ENCODE data around the gene HDAC4. TPM values are rescaled to one million over a fixed set of nuclear protein-coding genes. Genes with fewer than 3 reads are reported as not detected.

The HDAC4 gene
- total and polyA plus RNA-seq, 3 donors from 2014 or later: 29.0 to 67.5 (median 58.7) TPM

DNA sequence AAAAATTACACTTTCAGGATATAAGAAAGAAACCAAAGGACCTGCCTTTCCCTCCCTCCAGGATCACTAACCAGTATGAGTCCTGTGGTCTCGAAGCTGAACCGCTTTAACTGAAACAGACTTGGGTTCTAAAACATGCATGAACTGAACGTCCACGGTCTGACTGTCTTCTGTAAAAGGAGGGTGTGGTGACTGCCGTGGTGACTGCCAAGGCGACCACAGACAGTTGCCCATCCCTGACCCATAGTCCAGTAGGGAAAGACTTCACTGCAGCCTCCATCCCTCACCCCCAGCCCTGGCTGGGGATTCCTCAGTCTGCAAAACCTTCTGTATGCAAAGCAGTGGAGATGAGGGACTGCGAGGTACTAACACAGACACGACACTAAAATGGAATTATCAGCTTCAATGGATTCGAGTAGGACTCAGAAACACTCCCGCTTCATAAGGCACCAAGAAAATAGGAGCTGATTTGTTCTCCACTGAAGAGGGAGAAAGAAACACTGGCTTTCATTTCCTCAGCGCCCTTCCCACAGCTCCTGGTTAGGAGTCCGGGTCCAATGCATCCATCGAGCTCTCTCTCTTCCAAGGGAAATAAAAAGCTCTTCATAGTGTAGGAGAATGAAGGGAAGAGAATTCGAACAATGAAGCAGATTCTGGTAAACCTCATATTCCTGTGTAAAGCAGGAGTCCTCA is 197.2 kb downstream of the HDAC4 start:
- H3K27me3 ChIP-seq: no peaks in the 10 kb centered on the region
- peaks cover 14% of the 10 kb centered on the region for H3K4me1 ChIP-seq
- WGBS, 2 donors: 92 to 93% methylated on average over 14 of the region's 14 CpGs
- H3K27ac ChIP-seq: no peak overlapping the region
- no peaks in the 10 kb centered on the region for H3K36me3 ChIP-seq (ENCODE audit: low read depth, missing control alignments)
- no peaks in the 10 kb centered on the region for H3K9me3 ChIP-seq
- DNase-seq: no peak
- H3K4me3 ChIP-seq: no peak overlapping the region
- intact Hi-C loops (cut with DNase I; ENCODE audit: low total_unique reads): no loop called here
- TF ChIP-seq POLR2A (IDR thresholded peaks at IDR 0.05): no peak
- TF ChIP-seq, protein P1, sequence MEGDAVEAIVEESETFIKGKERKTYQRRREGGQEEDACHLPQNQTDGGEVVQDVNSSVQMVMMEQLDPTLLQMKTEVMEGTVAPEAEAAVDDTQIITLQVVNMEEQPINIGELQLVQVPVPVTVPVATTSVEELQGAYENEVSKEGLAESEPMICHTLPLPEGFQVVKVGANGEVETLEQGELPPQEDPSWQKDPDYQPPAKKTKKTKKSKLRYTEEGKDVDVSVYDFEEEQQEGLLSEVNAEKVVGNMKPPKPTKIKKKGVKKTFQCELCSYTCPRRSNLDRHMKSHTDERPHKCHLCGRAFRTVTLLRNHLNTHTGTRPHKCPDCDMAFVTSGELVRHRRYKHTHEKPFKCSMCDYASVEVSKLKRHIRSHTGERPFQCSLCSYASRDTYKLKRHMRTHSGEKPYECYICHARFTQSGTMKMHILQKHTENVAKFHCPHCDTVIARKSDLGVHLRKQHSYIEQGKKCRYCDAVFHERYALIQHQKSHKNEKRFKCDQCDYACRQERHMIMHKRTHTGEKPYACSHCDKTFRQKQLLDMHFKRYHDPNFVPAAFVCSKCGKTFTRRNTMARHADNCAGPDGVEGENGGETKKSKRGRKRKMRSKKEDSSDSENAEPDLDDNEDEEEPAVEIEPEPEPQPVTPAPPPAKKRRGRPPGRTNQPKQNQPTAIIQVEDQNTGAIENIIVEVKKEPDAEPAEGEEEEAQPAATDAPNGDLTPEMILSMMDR (IDR thresholded peaks at IDR 0.05): no peak

DNA sequence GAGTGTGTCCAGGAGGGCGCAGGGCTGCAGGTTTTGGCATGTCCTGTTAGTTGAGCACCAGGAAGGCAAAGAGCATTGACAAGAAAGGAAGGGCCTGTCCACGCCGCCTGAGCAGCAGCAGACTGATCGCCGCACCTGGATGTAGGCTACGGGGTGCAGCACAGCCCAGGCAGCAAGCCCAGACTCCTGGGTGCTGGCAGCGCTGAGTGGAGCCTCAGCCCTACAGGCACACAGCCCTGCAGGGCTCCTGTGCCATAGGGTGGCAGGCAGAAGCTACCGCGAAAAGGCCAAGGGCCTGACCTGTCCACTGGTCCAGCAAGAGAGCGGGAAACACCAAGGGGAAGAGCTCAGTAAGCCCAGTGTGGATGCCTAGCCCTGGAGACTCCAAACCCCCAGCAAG is 198.0 kb downstream of the HDAC4 start:
- Histone ChIP-seq H3K4me3 (no peak overlapping the region), H3K4me1 (peaks cover 14% of the 10 kb centered on the region), H3K9me3 (no peaks in the 10 kb centered on the region), H3K36me3 (ENCODE audit: low read depth, missing control alignments) (no peaks in the 10 kb centered on the region), H3K27me3 (no peaks in the 10 kb centered on the region), H3K27ac (no peak overlapping the region)
- 86 to 97% methylated on average over 10 of the region's 10 CpGs for WGBS, 2 donors
- no peak for TF ChIP-seq POLR2A (IDR thresholded peaks at IDR 0.05)
- TF ChIP-seq, protein P1 (IDR thresholded peaks at IDR 0.05): no peak
- DNase-seq: no peak
- intact Hi-C loops (cut with DNase I; ENCODE audit: low total_unique reads): no loop called here

DNA sequence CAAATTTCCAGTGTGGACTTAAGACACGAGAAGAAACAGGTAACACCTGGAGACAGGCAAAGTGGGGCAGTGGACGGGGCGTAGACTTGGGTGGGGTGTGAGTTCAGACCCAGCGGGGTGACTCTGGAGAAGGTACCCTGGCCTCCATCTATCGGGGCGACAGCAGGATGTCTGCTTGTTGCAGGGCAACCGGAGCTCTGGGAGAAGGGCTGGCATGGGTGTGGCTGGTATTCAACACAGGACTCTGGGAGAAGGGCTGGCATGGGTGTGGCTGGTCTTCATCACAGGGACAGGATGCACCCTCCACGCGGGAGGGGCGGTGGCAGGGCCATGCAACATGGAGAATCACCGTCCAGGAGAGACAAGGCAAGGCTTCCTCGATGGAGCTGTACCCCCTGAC is 198.5 kb downstream of the HDAC4 start:
- Histone ChIP-seq H3K36me3 (ENCODE audit: low read depth, missing control alignments) (no peaks in the 10 kb centered on the region), H3K27me3 (no peaks in the 10 kb centered on the region), H3K4me3 (no peak overlapping the region), H3K4me1 (peaks cover 14% of the 10 kb centered on the region), H3K9me3 (no peaks in the 10 kb centered on the region), H3K27ac (no peak overlapping the region)
- no peak for DNase-seq
- intact Hi-C loops (cut with DNase I; ENCODE audit: low total_unique reads): no loop called here
- WGBS, 2 donors: 96 to 97% methylated on average over 11 to 12 of the region's 12 CpGs
- no peak for TF ChIP-seq POLR2A (IDR thresholded peaks at IDR 0.05)
- TF ChIP-seq, protein P1 (IDR thresholded peaks at IDR 0.05): no peak

GRCh38 chr2:239201884-239202283 is 198.9 kb downstream of the HDAC4 start:
- no peak for DNase-seq
- WGBS, 2 donors: 78 to 85% methylated on average over 7 of the region's 7 CpGs
- H3K9me3 ChIP-seq: no peaks in the 10 kb centered on the region
- intact Hi-C loops (cut with DNase I; ENCODE audit: low total_unique reads): no loop called here
- H3K27me3 ChIP-seq: no peaks in the 10 kb centered on the region
- TF ChIP-seq, protein P1 (IDR thresholded peaks at IDR 0.05): no peak
- no peak for TF ChIP-seq POLR2A (IDR thresholded peaks at IDR 0.05)
- peak overlapping the region in 1 of 2 donors; percentile 75 for H3K27ac ChIP-seq
- peaks cover 14% of the 10 kb centered on the region for H3K4me1 ChIP-seq
- H3K36me3 ChIP-seq (ENCODE audit: low read depth, missing control alignments): no peaks in the 10 kb centered on the region
- H3K4me3 ChIP-seq: no peak overlapping the region

DNA sequence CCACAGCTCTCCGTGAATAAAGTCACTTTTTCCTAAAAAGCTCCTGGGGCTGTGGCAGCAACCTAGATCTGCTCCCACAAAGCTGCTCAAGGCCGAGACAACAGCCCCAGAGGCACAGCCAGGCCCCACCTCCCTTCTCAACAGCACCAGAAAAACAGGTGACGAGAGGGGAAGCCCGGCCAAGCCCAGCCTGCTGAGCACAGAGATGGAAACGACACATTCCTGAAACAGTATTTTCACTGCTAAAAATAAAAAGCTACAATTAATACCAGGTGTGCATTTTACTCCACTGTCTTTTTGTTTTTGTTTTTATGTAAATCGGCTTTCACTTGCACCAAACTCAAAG is 199.3 kb downstream of the HDAC4 start:
- peaks cover 14% of the 10 kb centered on the region for H3K4me1 ChIP-seq
- DNase-seq: peak; percentile 86
- peak overlapping the region; percentile 73 to 75 for H3K27ac ChIP-seq
- intact Hi-C loops (cut with DNase I; ENCODE audit: low total_unique reads): no loop called here
- TF ChIP-seq, protein P1 (IDR thresholded peaks at IDR 0.05): no peak
- no peak for TF ChIP-seq POLR2A (IDR thresholded peaks at IDR 0.05)
- H3K36me3 ChIP-seq (ENCODE audit: low read depth, missing control alignments): no peaks in the 10 kb centered on the region
- WGBS, 2 donors: 38 to 42% methylated on average over 5 to 6 of the region's 6 CpGs
- no peak overlapping the region for H3K4me3 ChIP-seq
- H3K9me3 ChIP-seq: no peaks in the 10 kb centered on the region
- no peaks in the 10 kb centered on the region for H3K27me3 ChIP-seq

Data from testis (tissue), 3 donors.